ENCODE data around the gene SERPINB8. TPM values are rescaled to one million over a fixed set of nuclear protein-coding genes. Genes with fewer than 3 reads are reported as not detected.

SERPINB8 gene, protein sequence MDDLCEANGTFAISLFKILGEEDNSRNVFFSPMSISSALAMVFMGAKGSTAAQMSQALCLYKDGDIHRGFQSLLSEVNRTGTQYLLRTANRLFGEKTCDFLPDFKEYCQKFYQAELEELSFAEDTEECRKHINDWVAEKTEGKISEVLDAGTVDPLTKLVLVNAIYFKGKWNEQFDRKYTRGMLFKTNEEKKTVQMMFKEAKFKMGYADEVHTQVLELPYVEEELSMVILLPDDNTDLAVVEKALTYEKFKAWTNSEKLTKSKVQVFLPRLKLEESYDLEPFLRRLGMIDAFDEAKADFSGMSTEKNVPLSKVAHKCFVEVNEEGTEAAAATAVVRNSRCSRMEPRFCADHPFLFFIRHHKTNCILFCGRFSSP
- total RNA-seq (2021; ENCODE audit: unreplicated experiment) = 2.0 TPM
- 0.64 TPM for polyA plus RNA-seq (2012; ENCODE audit: insufficient read length)
- percentile 36 among the genes with signal in this experiment for Bru-seq, nascent RNA
- BruChase-seq, experiment 1, labeled RNA remaining after a 2-hour chase = percentile 33 among the genes with signal in this experiment
- percentile 41 among the genes with signal in this experiment for BruChase-seq, experiment 2, labeled RNA remaining after a 6-hour chase
- long read RNA-seq, partial matches to known transcripts = 0 of 1 reads
- long read RNA-seq, other reads (novel, unspliced or antisense) = 0 of 1 reads

DNA sequence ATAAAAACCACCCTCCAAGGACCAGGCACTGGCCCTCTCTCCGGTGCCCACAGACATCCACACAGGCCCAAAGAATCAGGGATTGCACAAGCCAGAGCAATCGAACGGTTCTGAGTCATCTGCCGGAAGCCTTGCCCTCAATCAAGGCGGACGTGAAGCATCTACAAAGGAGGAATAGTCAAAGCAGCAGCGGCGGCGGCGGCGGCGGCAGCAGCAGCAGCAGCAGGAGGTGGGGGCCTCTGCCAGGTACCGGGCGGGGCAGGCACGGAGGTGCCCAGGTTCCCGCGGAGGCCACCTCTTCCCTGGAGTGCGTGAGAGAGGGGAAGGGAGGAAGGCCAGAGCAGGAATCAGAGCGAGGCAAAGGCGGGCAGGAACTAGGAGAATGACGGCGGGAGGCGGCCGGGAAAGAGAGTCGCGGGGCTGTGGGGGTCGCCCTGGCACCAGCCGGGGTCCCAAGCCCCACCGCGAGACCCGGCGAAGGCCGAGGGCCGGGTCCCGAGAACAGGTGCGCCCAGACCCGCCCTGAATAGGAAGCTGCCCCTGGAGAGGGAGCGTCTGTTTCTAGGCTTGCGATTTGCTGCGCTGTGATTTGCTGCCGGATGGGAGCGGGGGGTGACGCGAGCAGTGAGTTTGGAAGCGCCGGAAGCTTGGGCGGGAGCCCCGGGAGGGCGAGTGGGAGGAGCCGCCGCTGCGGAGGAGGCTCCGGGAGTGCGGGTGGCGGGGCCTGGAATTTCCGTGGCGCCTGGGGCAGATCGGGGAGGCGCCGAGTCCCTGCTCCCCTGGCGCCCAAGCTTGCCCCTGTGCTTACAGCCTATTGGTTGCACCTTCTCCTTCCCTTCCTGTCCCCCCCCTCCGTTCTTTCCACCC, at the start of gene SERPINB8:
TSS of gene SERPINB8 (plus strand) at position 140 of the 867 bp plus-strand sequence. CDS start 8,228 bp downstream, outside the sequence.
- H3K4me1 ChIP-seq (ENCODE audit: control insufficient read depth, insufficient read depth, low read length) = no peaks in the 10 kb centered on the region; the same call in 1 of the 2 replicates
- in situ Hi-C loops (cut with HindIII; ENCODE audit: low pct_unique_long_range_greater_than_20kb, low sequenced_read_pairs) = no loop called here
- TSS peak; percentile 69 for BruUV-seq (replicated peaks)
- no peaks in the 10 kb centered on the region for H3K36me3 ChIP-seq (ENCODE audit: control insufficient read depth, insufficient read depth, low read length)
- ChIA-PET CTCF (interaction anchor here (0.5 kb wide), 1 partner anchor 954 kb away, joined by 3 read pairs; no protein-coding TSS in a partner anchor), POLR2A (no interaction called here)
- DNase-seq (ENCODE audit: low read depth, low spot score) (peak; percentile 53), ATAC-seq (peak; percentile 98)
- H3K27me3 ChIP-seq (ENCODE audit: control insufficient read depth, insufficient read depth, low read length) = no peaks in the 10 kb centered on the region
- H3K4me3 ChIP-seq (ENCODE audit: low read depth in 2 of 2, low read length in 2 of 2) = peak within 1 kb of the TSS; percentile 69 to 70
- H3K27ac ChIP-seq (ENCODE audit: low read length) = peak within 1 kb of the TSS; percentile 75
- intact Hi-C loops (cut with micrococcal nuclease; ENCODE audit: unreplicated experiment) = no loop called here
- TF ChIP-seq, protein P1, sequence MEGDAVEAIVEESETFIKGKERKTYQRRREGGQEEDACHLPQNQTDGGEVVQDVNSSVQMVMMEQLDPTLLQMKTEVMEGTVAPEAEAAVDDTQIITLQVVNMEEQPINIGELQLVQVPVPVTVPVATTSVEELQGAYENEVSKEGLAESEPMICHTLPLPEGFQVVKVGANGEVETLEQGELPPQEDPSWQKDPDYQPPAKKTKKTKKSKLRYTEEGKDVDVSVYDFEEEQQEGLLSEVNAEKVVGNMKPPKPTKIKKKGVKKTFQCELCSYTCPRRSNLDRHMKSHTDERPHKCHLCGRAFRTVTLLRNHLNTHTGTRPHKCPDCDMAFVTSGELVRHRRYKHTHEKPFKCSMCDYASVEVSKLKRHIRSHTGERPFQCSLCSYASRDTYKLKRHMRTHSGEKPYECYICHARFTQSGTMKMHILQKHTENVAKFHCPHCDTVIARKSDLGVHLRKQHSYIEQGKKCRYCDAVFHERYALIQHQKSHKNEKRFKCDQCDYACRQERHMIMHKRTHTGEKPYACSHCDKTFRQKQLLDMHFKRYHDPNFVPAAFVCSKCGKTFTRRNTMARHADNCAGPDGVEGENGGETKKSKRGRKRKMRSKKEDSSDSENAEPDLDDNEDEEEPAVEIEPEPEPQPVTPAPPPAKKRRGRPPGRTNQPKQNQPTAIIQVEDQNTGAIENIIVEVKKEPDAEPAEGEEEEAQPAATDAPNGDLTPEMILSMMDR (IDR thresholded peaks at IDR 0.05) = no peak
- TF ChIP-seq REST (IDR thresholded peaks at IDR 0.05; ENCODE audit: insufficient read depth in 1 of 2, low read depth in 2 of 2, low read length in 1 of 2) (no peak), TCF7L2 (IDR thresholded peaks at IDR 0.05; ENCODE audit: low read depth, low read length) (no peak), SIN3A (IDR thresholded peaks at IDR 0.05; ENCODE audit: borderline replicate concordance, insufficient read depth, low read depth, low read length) (no peak), POLR2AphosphoS5 (IDR thresholded peaks at IDR 0.05; ENCODE audit: low read depth, low read length) (no peak)
- no peaks in the 10 kb centered on the region for H3K9me3 ChIP-seq (ENCODE audit: control insufficient read depth, insufficient read depth, low read depth, low read length)

DNA sequence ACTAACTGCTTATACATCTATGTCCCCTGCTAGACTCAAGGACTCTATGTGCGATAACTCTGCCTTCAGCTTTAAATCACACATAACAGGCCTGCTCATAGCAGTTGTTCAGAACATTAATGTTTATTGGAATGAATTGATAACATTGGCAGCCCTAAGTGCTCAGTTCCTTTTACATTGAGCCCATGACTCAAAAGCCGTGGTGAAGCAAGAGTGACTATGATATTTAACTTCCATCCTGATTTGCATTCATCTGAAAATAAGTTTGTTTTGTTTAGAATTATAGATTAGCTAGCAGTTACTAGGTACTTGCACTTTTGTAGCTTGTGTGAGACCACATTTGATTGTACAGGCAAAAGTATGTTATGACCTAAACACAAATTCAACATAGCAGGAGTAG, 47.8 kb upstream of the SERPINB8 start:
- no peaks in the 10 kb centered on the region for H3K9me3 ChIP-seq (ENCODE audit: control insufficient read depth, insufficient read depth, low read depth, low read length)
- in situ Hi-C loops (cut with HindIII; ENCODE audit: low pct_unique_long_range_greater_than_20kb, low sequenced_read_pairs) = no loop called here
- H3K27ac ChIP-seq (ENCODE audit: low read length) = no peak overlapping the region
- ATAC-seq = no peak
- POLR2A ChIA-PET = no interaction called here
- H3K27me3 ChIP-seq (ENCODE audit: control insufficient read depth, insufficient read depth, low read length) = no peaks in the 10 kb centered on the region
- no TSS peak for BruUV-seq (replicated peaks)
- intact Hi-C loops (cut with micrococcal nuclease; ENCODE audit: unreplicated experiment) = no loop called here
- DNase-seq (ENCODE audit: low read depth, low spot score) = no peak
- no peaks in the 10 kb centered on the region for H3K4me1 ChIP-seq (ENCODE audit: control insufficient read depth, insufficient read depth, low read length)
- CTCF ChIA-PET = no interaction called here
- no peak for TF ChIP-seq SIN3A (IDR thresholded peaks at IDR 0.05; ENCODE audit: borderline replicate concordance, insufficient read depth, low read depth, low read length)
- TF ChIP-seq TCF7L2 (IDR thresholded peaks at IDR 0.05; ENCODE audit: low read depth, low read length) = no peak
- TF ChIP-seq, protein P1 (IDR thresholded peaks at IDR 0.05) = no peak
- no peak for TF ChIP-seq POLR2AphosphoS5 (IDR thresholded peaks at IDR 0.05; ENCODE audit: low read depth, low read length)
- no peak for TF ChIP-seq REST (IDR thresholded peaks at IDR 0.05; ENCODE audit: insufficient read depth in 1 of 2, low read depth in 2 of 2, low read length in 1 of 2)
- H3K36me3 ChIP-seq (ENCODE audit: control insufficient read depth, insufficient read depth, low read length) = no peaks in the 10 kb centered on the region
- no peak overlapping the region for H3K4me3 ChIP-seq (ENCODE audit: low read depth in 2 of 2, low read length in 2 of 2)

All from Panc1 (cell line).